Measurements from ENCODE around the gene BDP1.
"Not testable (repeated sequence)": the region's sequence is repeated elsewhere in the genome, so short reads cannot be mapped to it uniquely, and the experiment has no call there.

- TF ChIP-seq CTCF (IDR thresholded peaks at IDR 0.05 in 4 of 5, conservative IDR thresholded peaks at IDR 0.05 in 1 of 5); POLR2A (IDR thresholded peaks at IDR 0.05): not testable (repeated sequence)
These were observed 96.1 kb downstream of the BDP1 start for GRCh38 chr5:71551582-71551981.
